Calu3 (cell line): ENCODE results near the gene CTXN1. TPM values are rescaled to one million over a fixed set of nuclear protein-coding genes. Genes with fewer than 3 reads are reported as not detected.
A peak's percentile ranks its signal among the peaks of the same experiment; 100 is the strongest.

Source experiments
- Bru-seq: library from RNA; stranded (reverse); fragments of 400-500 nt; gene quantifications from one replicate; lab custom pipeline; 2021; lab: Mats Ljungman, UMichigan
- BruChase-seq, 2 experiments: library from RNA; stranded (reverse); fragments of 400-500 nt; gene quantifications; one replicate each; lab custom pipeline; 2021; lab: Mats Ljungman, UMichigan
- BruUV-seq: library from RNA; stranded (reverse); fragments of 400-500 nt; replicated peaks from 2 replicates; lab custom pipeline; 2021; lab: Mats Ljungman, UMichigan
- CTCF ChIA-PET: fragments of 300-600 bp; sonication (Branson Sonifier 250); formaldehyde crosslinking; loops from one replicate; lab custom pipeline; 2022; ENCODE audit warnings: antibody characterized with exemption; lab: Charles Lee
- DNase-seq: peaks from one replicate; pipeline ENCODE4 v3.0.0; 2022
- H3K27ac Mint-ChIP-seq: one replicate; pipeline ENCODE4 v1.8.0; 2022; ENCODE audit warnings: mixed read lengths; ENCODE audit not compliant: unreplicated experiment
- H3K27me3 Mint-ChIP-seq: one replicate; pipeline ENCODE4 v1.8.0; 2022; ENCODE audit warnings: mixed read lengths; ENCODE audit not compliant: unreplicated experiment
- H3K36me3 Mint-ChIP-seq: one replicate; pipeline ENCODE4 v1.8.0; 2022; ENCODE audit warnings: mild to moderate bottlenecking, moderate library complexity, mixed read lengths; ENCODE audit not compliant: insufficient read depth, unreplicated experiment
- H3K4me1 Mint-ChIP-seq: one replicate; pipeline ENCODE4 v1.8.0; 2022; ENCODE audit warnings: mild to moderate bottlenecking, low read depth, mixed read lengths; ENCODE audit not compliant: unreplicated experiment
- H3K4me3 Mint-ChIP-seq: one replicate; pipeline ENCODE4 v1.8.0; 2022; ENCODE audit warnings: mild to moderate bottlenecking, low read depth, moderate library complexity, mixed read lengths; ENCODE audit not compliant: unreplicated experiment
- H3K9me3 Mint-ChIP-seq: one replicate; pipeline ENCODE4 v1.8.0; 2022; ENCODE audit warnings: low read depth, mixed read lengths; ENCODE audit not compliant: unreplicated experiment
- CTCF ChIP-seq: fragments of 200-600 bp; IDR thresholded peaks from one replicate; pipeline ENCODE4 v1.8.0; 2022; ENCODE audit warnings: antibody characterized with exemption; ENCODE audit not compliant: unreplicated experiment
- intact Hi-C: fragments of 100-400 bp; cut with micrococcal nuclease; formaldehyde crosslinking; loops from one replicate; pipeline ENCODE4 v1.10.0; 2022; ENCODE audit not compliant: unreplicated experiment
- long read RNA-seq: library from polyadenylated mRNA; stranded (forward); transcript quantifications from one replicate; pipeline ENCODE4 v2.0.0, GENCODE V29; 2022
- total RNA-seq: library from RNA; stranded (reverse); gene quantifications from 2 replicates; pipeline ENCODE4 v1.2.3, GENCODE V29; 2022

The CTXN1 gene
- total RNA-seq (12.0 and 12.2 TPM in 2 replicates), Bru-seq, nascent RNA (percentile 29 among the genes with signal in this experiment), BruChase-seq, experiment 1, labeled RNA remaining after a 6-hour chase (percentile 69 among the genes with signal in this experiment), BruChase-seq, experiment 2, labeled RNA remaining after a 2-hour chase (percentile 60 among the genes with signal in this experiment)
- long read RNA-seq, transcript CTXN1-201 (2 exons, 1,274 nt): major isoform, 7 of 8 reads
- long read RNA-seq, partial matches to known transcripts: 0 of 8 reads
- long read RNA-seq, other reads (novel, unspliced or antisense): 1 of 8 reads

- BruUV-seq: no TSS peak
- Mint-ChIP-seq H3K9me3 (no peaks in the 10 kb centered on the region), H3K27ac (peak within 1 kb of the TSS; percentile 61), H3K4me1 (peaks cover 8% of the 10 kb centered on the region), H3K27me3 (no peaks in the 10 kb centered on the region), H3K4me3 (peak within 1 kb of the TSS; percentile 66), H3K36me3 (peaks cover 39% of the 10 kb centered on the region)
- intact Hi-C loops: no loop called here
- CTCF ChIA-PET: interaction anchor here (1.0 kb wide), 1 partner anchor 17 kb away, joined by 7 read pairs; the partner anchor contains the start of gene TIMM44
- DNase-seq: peak; percentile 79
- TF ChIP-seq CTCF: no peak
Observed at GRCh38 chr19:7926021-7926726, at the start of gene CTXN1. Gene CTXN1, minus strand, starts transcription at chr19:7926135. Its CDS starts 597 bp downstream, at chr19:7925538.

- CTCF ChIA-PET: no interaction called here
- Mint-ChIP-seq H3K36me3 (peaks cover 11% of the 10 kb centered on the region), H3K4me3 (no peak overlapping the region)
Observed at GRCh38 chr19:7975037-7975436, 49.1 kb upstream of the CTXN1 start.

GRCh38 chr19:7973883-7974282, 47.9 kb upstream of the CTXN1 start:
- Mint-ChIP-seq H3K4me3 (no peak overlapping the region), H3K9me3 (no peaks in the 10 kb centered on the region), H3K4me1 (no peaks in the 10 kb centered on the region), H3K36me3 (peaks cover 14% of the 10 kb centered on the region), H3K27me3 (no peaks in the 10 kb centered on the region), H3K27ac (no peak overlapping the region)
- BruUV-seq: no TSS peak
- no peak for DNase-seq
- CTCF ChIA-PET: no interaction called here
- intact Hi-C loops: no loop called here
- TF ChIP-seq CTCF: no peak

More at GRCh38 chr19:7975037-7975436, 49.1 kb upstream of the CTXN1 start:
- DNase-seq: no peak
- TF ChIP-seq CTCF: no peak
- no peaks in the 10 kb centered on the region for H3K4me1 Mint-ChIP-seq
- H3K27me3 Mint-ChIP-seq: no peaks in the 10 kb centered on the region
- no peak overlapping the region for H3K27ac Mint-ChIP-seq
- BruUV-seq: no TSS peak
- no peaks in the 10 kb centered on the region for H3K9me3 Mint-ChIP-seq
- intact Hi-C loops: no loop called here

GRCh38 chr19:7971553-7972520, 45.9 kb upstream of the CTXN1 start:
- CTCF ChIA-PET: interaction anchor here (0.6 to 1.9 kb wide), 2 partner anchors 17 to 28 kb away, joined by 3 to 9 read pairs; partner anchors contain the start of gene TIMM44
- H3K9me3 Mint-ChIP-seq: no peaks in the 10 kb centered on the region
- no peak overlapping the region for H3K4me3 Mint-ChIP-seq
- no peak overlapping the region for H3K27ac Mint-ChIP-seq
- no peaks in the 10 kb centered on the region for H3K27me3 Mint-ChIP-seq
- peaks cover 19% of the 10 kb centered on the region for H3K36me3 Mint-ChIP-seq
- intact Hi-C loops: no loop called here
- DNase-seq: no peak
- no peaks in the 10 kb centered on the region for H3K4me1 Mint-ChIP-seq
- TF ChIP-seq CTCF: no peak
- BruUV-seq: no TSS peak
